Heart left ventricle (tissue), 16 donors: ENCODE results near the gene SPINK7. TPM values are rescaled to one million over a fixed set of nuclear protein-coding genes. Genes with fewer than 3 reads are reported as not detected.
A peak's percentile ranks its signal among the peaks of the same experiment; 100 is the strongest.
"Not testable (repeated sequence)": the region's sequence is repeated elsewhere in the genome, so short reads cannot be mapped to it uniquely, and the experiment has no call there.

Experiments used
- ATAC-seq, 4 donors: fragments of 200-7000 bp; cut with Tn5 transposase; one replicate each; pipeline ENCODE4 v1.9.1; 2020 to 2022; ENCODE audit warnings: moderate library complexity in 4 of 4, mild to moderate bottlenecking in 3 of 4, moderate number of reproducible peaks in 1 of 4
- DNase-seq, 5 donors: peaks; one replicate each; pipeline ENCODE4 v3.0.0-alpha.2; 2020
- H3K27ac ChIP-seq, 12 donors: fragments of 200-600 bp; sonication (generic) in 4 of 12; one replicate each; pipeline versions ENCODE4 v1.5.0 to v1.8.0; 2016 to 2022; ENCODE audit warnings: mild to moderate bottlenecking in 2 of 12
- H3K27me3 ChIP-seq, 9 donors: fragments of 200-600 bp; sonication (generic) in 2 of 9; one replicate each; pipeline versions ENCODE4 v1.5.1 to v1.8.0; 2016 to 2022; ENCODE audit warnings: mild to moderate bottlenecking in 3 of 9
- H3K36me3 ChIP-seq, 9 donors: fragments of 200-600 bp; sonication (generic) in 2 of 9; one replicate each; pipeline versions ENCODE4 v1.5.0 to v1.8.0; 2018 to 2022; ENCODE audit warnings: mild to moderate bottlenecking in 2 of 9
- H3K4me1 ChIP-seq, 12 donors: fragments of 200-600 bp; sonication (generic) in 4 of 12; one replicate each; pipeline versions ENCODE4 v1.5.0 to v1.8.0; 2016 to 2022; ENCODE audit warnings: mild to moderate bottlenecking in 3 of 12
- H3K4me3 ChIP-seq, 12 donors: fragments of 200-600 bp; sonication (generic) in 4 of 12; one replicate each; pipeline versions ENCODE4 v1.5.0 to v1.8.0; 2017 to 2022; ENCODE audit warnings: mild to moderate bottlenecking in 9 of 12, moderate library complexity in 4 of 12
- H3K9me3 ChIP-seq, 12 donors: fragments of 200-600 bp; sonication (generic) in 4 of 12; one replicate each; pipeline versions ENCODE4 v1.5.0 to v1.8.0; 2016 to 2022; ENCODE audit warnings: mild to moderate bottlenecking in 1 of 12
- POLR2A ChIP-seq, 2 donors: fragments of 450-650 bp; IDR thresholded peaks; one replicate each; pipeline ENCODE4 v1.6.1; 2017; ENCODE audit warnings: antibody characterized with exemption in 2 of 2, mild to moderate bottlenecking in 2 of 2, moderate library complexity in 2 of 2
- WGBS, 4 donors: extraction: QIAGEN DNeasy Blood & Tissue Kit in 2 of 4; methylation state at CpG; one replicate each; pipeline versions ENCODE4 v1.1.5 to v1.1.7; 2013 to 2018; 5-methylcytosine and 5-hydroxymethylcytosine counted together
- intact Hi-C, 10 donors: fragments of 100-400 bp; cut with DNase I; formaldehyde crosslinking; loops; one replicate each; pipeline versions ENCODE4 v1.11.1 to v1.14.2; 2022
- long read RNA-seq, 3 donors: library from polyadenylated mRNA; unstranded; transcript quantifications; one replicate each; pipeline ENCODE4 v2.0.0, GENCODE V29; 2020 to 2021
- polyA plus RNA-seq, 2 donors: library from polyadenylated mRNA; stranded (reverse); fragments of 200-250 nt; gene quantifications; one replicate each; pipeline ENCODE4 v1.2.3, GENCODE V29; 2013
- total RNA-seq, 9 donors: library from RNA; depleted of rRNA in 2 of 9; stranded (reverse); fragments of >200 nt in 2 of 9; fragmentation: NEBNext Ultra II Directional in 3 of 9; extraction: Animal tissue kit (Norgen Biotek cat#: 25700) in 3 of 9; gene quantifications; one replicate each; pipeline versions ENCODE4 v1.1.0 to v1.2.4, GENCODE V29; 2016 to 2023
- TF ChIP-seq, protein P1 (sequence below), 12 donors: fragments of 200-600 bp; sonication (generic) in 4 of 12; IDR thresholded peaks; one replicate each; pipeline versions ENCODE4 v1.5.0 to v1.8.0; 2018 to 2022; ENCODE audit warnings: antibody characterized with exemption in 12 of 12, mild to moderate bottlenecking in 5 of 12
- donor health status: ischemic (EF 13 %, LVEDD 7.1; RV severe dilation, severe dysfunction).
- donor health status: healthy with polysubstance abuse.
- donor health status: DM: no; HTN: yes; CAD: no.
- donor health status: DM: no; HTN: no; CAD: no.
- donor health status: ischemic (EF 25% LVEDD 6.9; RV normal size, moderate dysfunction).
- donor health status: ischemic (EF 25% LVEDD 5.7; RV mildly dilated, moderate dysfunction).
- donor health status: healthy.
- donor health status: DM: yes; HTN: yes; CAD: no.
- donor health status: ischemic (EF 35%, LVEDD 5.7; RV mildly dilated, moderate dysfunction).
- donor health status: nonischemic (EF 11% LVEDD 7.7; RV severe dilation, severe dysfunction).
- donor health status: DM: yes; HTN: yes; CAD: no.
- donor health status: PGD.
- donor health status: ischemic (EF 29% LVEDD 5.4; RV normal size, mild dysfunction).
- donor health status: nonischemic (EF 23%, LVEDD 6.1; RV moderate dilation, normal function).

The SPINK7 gene
- total RNA-seq (not detected), polyA plus RNA-seq (not detected)
- long read RNA-seq, donor 1: 0 reads
- long read RNA-seq, donor 2: 0 reads
- long read RNA-seq, donor 3: 0 reads

DNA sequence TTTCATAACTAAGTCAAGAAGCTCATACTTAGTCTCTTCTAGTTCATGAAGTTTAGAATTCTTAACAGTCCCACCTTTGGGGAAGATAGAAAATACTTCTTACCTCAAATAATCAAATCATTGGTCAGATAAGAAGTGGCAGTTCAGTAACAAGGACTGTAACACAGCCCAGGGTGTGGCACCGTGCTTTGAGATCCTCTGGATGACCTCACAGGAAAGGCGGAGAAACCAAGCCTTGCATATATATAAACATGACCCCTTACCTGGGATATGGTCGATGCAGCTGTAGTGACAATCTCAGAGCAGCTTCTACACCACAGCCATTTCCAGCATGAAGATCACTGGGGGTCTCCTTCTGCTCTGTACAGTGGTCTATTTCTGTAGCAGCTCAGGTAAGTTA lies at the start of gene SPINK7:
SPINK7 (plus strand) TSS at position 271 of the 400 bp plus-strand sequence; CDS start at position 332, 61 bp downstream.
- Histone ChIP-seq H3K36me3 (no peaks in the 10 kb centered on the region), H3K27ac (no peak within 1 kb of the TSS), H3K27me3 (no peaks in the 10 kb centered on the region), H3K9me3 (no peaks in the 10 kb centered on the region), H3K4me3 (no peak within 1 kb of the TSS), H3K4me1 (peaks cover 0 to 15% (median 0%) of the 10 kb centered on the region in 12 donors)
- no peak for ATAC-seq
- TF ChIP-seq POLR2A (IDR thresholded peaks at IDR 0.05): no peak
- TF ChIP-seq, protein P1, sequence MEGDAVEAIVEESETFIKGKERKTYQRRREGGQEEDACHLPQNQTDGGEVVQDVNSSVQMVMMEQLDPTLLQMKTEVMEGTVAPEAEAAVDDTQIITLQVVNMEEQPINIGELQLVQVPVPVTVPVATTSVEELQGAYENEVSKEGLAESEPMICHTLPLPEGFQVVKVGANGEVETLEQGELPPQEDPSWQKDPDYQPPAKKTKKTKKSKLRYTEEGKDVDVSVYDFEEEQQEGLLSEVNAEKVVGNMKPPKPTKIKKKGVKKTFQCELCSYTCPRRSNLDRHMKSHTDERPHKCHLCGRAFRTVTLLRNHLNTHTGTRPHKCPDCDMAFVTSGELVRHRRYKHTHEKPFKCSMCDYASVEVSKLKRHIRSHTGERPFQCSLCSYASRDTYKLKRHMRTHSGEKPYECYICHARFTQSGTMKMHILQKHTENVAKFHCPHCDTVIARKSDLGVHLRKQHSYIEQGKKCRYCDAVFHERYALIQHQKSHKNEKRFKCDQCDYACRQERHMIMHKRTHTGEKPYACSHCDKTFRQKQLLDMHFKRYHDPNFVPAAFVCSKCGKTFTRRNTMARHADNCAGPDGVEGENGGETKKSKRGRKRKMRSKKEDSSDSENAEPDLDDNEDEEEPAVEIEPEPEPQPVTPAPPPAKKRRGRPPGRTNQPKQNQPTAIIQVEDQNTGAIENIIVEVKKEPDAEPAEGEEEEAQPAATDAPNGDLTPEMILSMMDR (IDR thresholded peaks at IDR 0.05): no peak
- 62 to 81% (median 72%) methylated on average over 3 of the region's 3 CpGs for WGBS, 4 donors
- intact Hi-C loops: loop anchor here in 1 of 10 donors (10.0 kb wide), 1 partner anchor 53 kb away; no protein-coding TSS in a partner anchor
- no peak for DNase-seq

DNA sequence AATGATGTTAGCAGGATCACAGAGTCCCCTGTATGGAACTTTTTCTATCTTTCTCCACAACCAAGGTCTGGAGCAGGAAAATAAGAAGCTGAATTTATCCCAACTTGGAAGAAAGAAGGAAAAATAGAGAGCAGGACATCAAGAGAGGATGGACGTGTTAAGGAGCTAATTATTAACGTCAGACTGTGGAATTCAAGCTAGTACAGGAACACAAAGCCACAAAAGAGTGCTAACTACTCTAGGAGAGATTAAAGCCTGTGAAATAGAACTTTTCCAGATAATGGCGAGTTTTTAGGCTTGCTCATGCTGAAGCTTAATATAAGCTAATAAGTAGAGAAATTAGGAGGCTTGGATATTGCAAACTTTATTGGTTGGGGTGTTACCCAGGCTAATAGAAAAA lies 44.3 kb upstream of the SPINK7 start:
- DNase-seq (no peak), ATAC-seq (no peak)
- H3K4me3 ChIP-seq: no peak overlapping the region
- H3K27me3 ChIP-seq: no peaks in the 10 kb centered on the region
- intact Hi-C loops: no loop called here
- H3K36me3 ChIP-seq: no peaks in the 10 kb centered on the region
- TF ChIP-seq, protein P1 (IDR thresholded peaks at IDR 0.05): no peak
- TF ChIP-seq POLR2A (IDR thresholded peaks at IDR 0.05): no peak
- 55 to 71% (median 68%) methylated on average over 3 of the region's 3 CpGs for WGBS, 4 donors
- peaks cover 0 to 14% (median 3%) of the 10 kb centered on the region in 12 donors for H3K9me3 ChIP-seq
- no peaks in the 10 kb centered on the region for H3K4me1 ChIP-seq
- no peak overlapping the region for H3K27ac ChIP-seq

DNA sequence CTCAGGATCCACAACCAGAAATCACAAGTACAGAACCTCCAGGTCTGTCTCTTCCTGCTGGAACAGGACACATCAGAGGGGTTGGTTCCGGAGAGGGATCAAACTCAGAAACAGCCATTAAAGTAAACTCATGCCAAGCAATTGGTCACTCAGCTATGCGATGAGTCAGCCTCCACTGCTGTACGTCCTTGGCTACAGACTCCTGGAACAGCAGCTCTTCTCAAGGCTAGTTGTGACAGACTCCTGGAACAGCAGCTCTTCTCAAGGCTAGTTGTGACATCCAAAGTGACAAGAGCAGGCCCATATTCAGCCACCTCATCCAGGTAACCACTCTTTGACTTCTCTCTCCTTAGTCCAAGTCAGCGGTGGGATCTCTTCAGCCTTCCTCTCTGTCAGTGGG lies 43.7 kb upstream of the SPINK7 start, which contains the start of gene SPINK13:
SPINK13 (plus strand) TSS at position 229 of the 400 bp plus-strand sequence. CDS start 1,279 bp downstream, outside the sequence.
- 72 to 87% (median 84%) methylated on average over 4 of the region's 4 CpGs for WGBS, 4 donors
- Histone ChIP-seq H3K4me3 (no peak within 1 kb of the TSS), H3K9me3 (peaks cover 0 to 14% (median 3%) of the 10 kb centered on the region in 12 donors), H3K27me3 (no peaks in the 10 kb centered on the region), H3K36me3 (no peaks in the 10 kb centered on the region), H3K4me1 (no peaks in the 10 kb centered on the region), H3K27ac (no peak within 1 kb of the TSS)
- TF ChIP-seq, protein P1 (IDR thresholded peaks at IDR 0.05): no peak
- TF ChIP-seq POLR2A (IDR thresholded peaks at IDR 0.05): no peak
- intact Hi-C loops: no loop called here
- ATAC-seq: peak in 3 of 4 donors; percentile 32 to 72 (median 68)
- no peak for DNase-seq

DNA sequence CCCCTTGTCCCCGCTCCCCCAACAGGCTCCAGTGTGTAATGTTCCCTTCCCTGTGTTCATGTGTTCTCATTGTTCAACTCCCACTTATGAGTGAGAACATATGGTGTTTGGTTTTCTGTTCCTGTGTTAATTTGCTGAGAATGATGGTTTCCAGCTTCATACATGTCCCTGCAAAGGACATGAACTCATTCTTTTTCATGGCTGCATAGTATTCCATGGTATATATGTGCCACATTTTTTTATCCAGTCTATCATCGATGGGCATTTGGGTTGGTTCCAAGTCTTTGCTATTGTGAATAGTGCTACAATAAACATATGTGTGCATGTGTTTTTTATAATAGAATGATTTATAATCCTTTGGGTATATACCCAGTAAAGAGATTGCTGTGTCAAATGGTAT lies 37.1 kb upstream of the SPINK7 start:
- H3K36me3 ChIP-seq, H3K4me3 ChIP-seq, H3K27me3 ChIP-seq, DNase-seq, H3K27ac ChIP-seq, H3K4me1 ChIP-seq, intact Hi-C loops, ATAC-seq: not testable (repeated sequence)
- H3K9me3 ChIP-seq: peaks cover 0 to 49% (median 12%) of the 10 kb centered on the region in 12 donors
- WGBS, 4 donors: 86 to 95% (median 93%) methylated on average over 2 of the region's 2 CpGs

DNA sequence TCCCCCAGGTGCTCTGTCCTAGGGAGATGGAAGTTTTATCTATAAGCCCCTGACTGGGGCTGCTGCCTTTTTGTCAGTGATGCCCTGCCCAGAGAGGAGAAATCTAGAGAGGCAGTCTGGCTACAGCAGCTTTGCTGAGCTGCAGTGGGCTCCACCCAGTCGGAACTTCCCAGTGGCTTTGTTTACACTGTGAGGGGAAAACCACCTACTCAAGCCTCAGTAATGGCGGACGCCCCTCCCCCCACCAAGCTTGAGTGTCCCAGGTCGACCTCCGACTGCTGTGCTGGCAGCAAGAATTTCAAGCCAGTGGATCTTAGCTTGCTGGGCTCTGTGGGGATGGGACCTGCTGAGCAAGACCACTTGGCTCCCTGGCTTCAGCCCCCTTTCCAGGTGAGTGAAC lies 31.3 kb upstream of the SPINK7 start:
- not testable (repeated sequence) for ATAC-seq, H3K4me1 ChIP-seq, H3K27ac ChIP-seq, H3K36me3 ChIP-seq, DNase-seq, H3K27me3 ChIP-seq, H3K4me3 ChIP-seq
- intact Hi-C loops: loop anchor here in 1 of 10 donors (10.0 kb wide), 1 partner anchor 444 kb away; no protein-coding TSS in a partner anchor
- 38 to 52% (median 49%) methylated on average over 4 to 5 of the region's 5 CpGs for WGBS, 4 donors
- peaks cover 0 to 45% (median 11%) of the 10 kb centered on the region in 12 donors for H3K9me3 ChIP-seq

DNA sequence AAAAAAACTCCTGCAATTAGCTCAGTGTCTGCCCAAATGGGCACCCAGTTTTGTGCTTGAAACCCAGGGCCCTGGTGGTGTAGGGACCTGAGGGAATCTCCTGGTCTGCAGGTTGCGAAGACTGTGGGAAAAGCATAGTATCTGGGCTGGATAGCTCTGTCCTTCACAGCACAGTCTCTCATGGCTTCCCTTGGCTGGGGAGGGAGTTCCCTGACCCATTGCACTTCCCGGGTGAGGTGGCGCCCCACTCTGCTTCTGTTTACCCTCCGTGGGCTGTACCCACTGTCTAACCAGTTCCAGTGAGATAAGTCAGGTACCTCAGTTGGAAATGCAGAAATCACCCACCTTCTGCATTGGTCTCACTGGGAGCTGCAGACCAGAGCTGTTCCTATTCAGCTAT lies 30.9 kb upstream of the SPINK7 start:
- 86 to 100% (median 96%) methylated on average over 3 to 4 of the region's 4 CpGs for WGBS, 4 donors
- not testable (repeated sequence) for H3K4me3 ChIP-seq, H3K27ac ChIP-seq, H3K36me3 ChIP-seq, ATAC-seq, H3K4me1 ChIP-seq, H3K27me3 ChIP-seq, DNase-seq
- H3K9me3 ChIP-seq: peaks cover 0 to 41% (median 11%) of the 10 kb centered on the region in 12 donors
- intact Hi-C loops: loop anchor here in 1 of 10 donors (10.0 kb wide), 1 partner anchor 443 kb away; no protein-coding TSS in a partner anchor
